ENCODE results near the gene PHC1. TPM values are rescaled to one million over a fixed set of nuclear protein-coding genes. Genes with fewer than 3 reads are reported as not detected.

The PHC1 gene
- total RNA-seq, 1 donor from 2014 or later, result 25.5 TPM

DNA sequence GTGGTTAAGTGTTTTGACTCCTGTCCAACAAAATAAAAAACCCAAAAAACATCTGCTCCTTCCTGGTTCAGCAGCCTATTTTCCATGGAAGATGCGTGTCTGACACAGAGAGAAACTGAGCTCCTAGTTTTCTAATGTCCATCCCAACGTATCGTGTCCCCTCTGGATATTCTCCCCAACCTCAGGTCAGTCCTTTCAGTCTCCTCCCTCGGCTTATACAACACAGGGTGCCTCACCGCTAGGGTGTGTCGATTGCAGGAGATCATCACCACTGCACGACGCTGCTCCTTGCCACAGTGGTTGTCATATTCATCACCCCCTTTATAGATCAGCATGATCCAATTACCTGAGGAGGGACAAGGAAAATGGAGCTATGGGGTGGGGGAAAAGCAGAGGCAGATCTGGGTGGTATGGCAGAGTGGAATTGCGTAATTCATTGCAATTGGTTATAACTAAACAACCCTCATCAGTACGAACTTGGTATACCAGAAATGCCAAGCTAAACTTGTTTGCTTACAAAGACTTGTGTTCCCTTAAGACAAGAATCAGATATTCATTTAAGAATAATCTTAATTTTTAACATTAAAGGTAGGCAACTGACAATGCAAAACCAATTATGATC is 29.4 kb downstream of the PHC1 start:
- DNase-seq (ENCODE audit: low spot score), result no peak
- intact Hi-C loops (cut with DNase I), result no loop called here

GRCh38 chr12:8946733-8947132 is 32.4 kb downstream of the PHC1 start:
- intact Hi-C loops (cut with DNase I), result no loop called here
- no peak for DNase-seq (ENCODE audit: low spot score)

DNA sequence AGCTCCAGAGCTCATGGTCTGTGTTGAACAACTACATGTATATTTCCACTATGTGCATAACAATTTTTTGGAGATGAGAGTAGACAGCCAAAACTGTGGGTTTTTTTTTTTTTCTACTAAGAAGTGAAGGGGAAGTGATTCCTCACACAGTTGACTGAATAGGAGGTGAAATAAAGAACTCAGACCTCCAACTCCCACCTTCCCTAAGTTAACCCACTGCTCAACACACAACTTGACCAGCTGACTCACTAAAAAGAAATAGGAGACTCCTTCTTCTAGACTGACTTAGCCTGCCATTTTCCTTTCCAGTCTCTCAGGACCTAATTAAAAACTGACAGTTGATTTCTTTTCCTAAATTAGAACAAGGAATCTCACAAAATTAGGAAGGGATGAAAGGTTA is 33.4 kb downstream of the PHC1 start:
- no peak for DNase-seq (ENCODE audit: low spot score)
- intact Hi-C loops (cut with DNase I), result loop anchor here (2.0 kb wide), 1 partner anchor 33 kb away; the partner anchor contains the start of gene PHC1

- no peak for DNase-seq (ENCODE audit: low spot score)
- intact Hi-C loops (cut with DNase I), result loop anchor here (2.0 kb wide), 1 partner anchor 34 kb away; the partner anchor contains the start of gene PHC1
Observed at GRCh38 chr12:8948701-8949341, 34.5 kb downstream of the PHC1 start.

DNA sequence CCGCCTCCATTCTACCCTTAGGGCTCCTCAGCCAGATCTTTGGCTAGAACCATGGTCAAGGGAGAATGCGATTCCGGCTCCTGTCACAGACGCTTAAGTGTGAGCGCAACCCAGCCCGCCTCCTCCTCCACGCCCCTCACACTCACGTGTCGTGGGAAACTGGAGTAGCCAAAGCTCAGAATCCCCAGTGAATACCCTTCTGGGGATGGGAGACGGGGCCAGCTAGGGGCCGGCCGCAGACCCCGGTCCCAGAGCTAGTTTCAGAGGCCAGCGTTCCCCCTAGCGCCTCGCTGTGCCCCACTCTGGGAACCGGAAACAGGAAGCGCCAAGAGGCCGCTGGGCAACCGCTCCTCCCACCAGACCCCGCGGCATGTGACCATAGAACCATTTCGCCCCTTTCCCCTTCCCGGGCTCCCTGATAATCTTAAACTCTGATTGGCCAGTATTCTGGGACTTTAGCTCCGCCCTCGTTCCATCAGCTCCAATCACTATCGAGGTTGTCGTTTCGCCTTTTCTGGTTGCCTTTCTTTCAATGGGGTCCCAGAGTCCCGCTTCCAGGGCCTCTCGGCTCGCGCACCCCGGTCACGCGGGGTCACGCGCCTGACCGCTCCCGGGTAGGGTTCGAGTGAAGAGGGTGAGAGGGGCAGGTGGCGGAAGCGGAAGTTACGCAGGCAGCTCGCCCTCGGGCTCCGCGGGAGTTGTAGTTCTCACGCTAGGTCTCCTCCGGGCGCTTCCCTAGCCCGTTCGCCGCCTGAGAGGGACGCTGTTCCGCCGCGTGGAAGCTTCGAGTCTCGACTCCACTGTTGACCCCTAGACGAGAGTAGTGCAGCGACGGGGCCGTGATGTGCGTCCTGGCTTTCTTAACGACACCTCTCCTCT is 35.3 kb downstream of the PHC1 start, which contains the start of gene M6PR:
TSS of gene M6PR (minus strand) at position 304 of the 879 bp plus-strand sequence. CDS start 3,241 bp downstream, outside the sequence.
- DNase-seq (ENCODE audit: low spot score), result peak; percentile 97
- intact Hi-C loops (cut with DNase I), result loop anchor here (2.0 kb wide), 2 partner anchors 35 to 89 kb away; partner anchors contain the start of gene PHC1

DNA sequence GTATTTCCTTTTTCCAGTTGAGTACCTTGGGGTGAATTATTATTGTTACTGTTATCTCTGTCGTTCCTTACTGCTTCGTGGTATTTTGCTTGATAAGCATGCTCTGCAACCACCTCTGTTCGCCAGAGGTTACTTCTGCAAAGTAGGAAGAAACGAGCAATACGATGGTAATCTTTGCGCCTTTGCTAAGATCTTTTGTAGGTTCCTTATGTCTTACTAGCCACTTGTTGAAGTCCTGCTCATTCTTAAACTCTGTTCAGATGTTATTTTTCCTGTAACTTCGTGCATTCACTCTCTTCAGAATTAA is 35.9 kb downstream of the PHC1 start:
- intact Hi-C loops (cut with DNase I), result loop anchor here (2.0 kb wide), 1 partner anchor 89 kb away; no protein-coding TSS in a partner anchor

DNA sequence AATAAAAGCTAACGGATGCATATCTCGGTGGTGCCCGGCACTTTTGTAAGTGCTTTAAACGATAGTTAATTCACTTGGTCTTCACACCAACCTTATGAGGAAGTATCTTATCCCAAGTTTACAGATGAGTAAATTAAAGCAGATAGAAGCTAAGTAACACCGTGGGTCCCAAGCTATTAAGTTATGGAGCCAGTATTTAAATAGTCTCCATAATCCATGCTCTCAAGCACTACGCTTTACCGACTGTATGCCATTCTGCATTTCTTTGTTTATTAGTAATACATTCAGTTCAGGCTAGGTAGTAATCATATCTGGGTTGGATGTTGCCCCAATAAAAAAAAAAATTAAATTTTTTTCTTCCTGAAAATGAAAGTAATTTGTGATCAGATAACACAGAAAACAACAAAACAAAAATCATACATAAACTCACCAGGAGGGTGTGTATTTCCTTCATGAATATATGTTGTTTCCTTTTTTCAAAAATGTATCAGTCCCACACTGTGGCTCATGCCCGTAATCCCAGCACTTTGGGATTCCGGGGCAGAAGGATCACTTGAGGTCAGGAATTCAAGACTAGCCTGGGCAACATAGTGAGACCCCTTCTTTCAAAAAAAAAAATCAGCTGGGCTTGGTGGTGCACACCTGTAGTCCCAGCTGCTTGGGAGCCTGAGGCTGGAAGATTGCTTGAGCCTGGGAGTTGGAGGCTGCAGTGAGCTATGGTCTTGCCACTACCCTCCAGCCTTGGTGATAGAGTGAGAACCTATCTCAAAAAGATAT is 36.6 kb downstream of the PHC1 start:
- intact Hi-C loops (cut with DNase I), result loop anchor here (2.0 kb wide), 1 partner anchor 88 kb away; no protein-coding TSS in a partner anchor
- DNase-seq (ENCODE audit: low spot score), result no peak

More for the DNA sequence above, 35.9 kb downstream of the PHC1 start:
- DNase-seq (ENCODE audit: low spot score), result no peak

DNA sequence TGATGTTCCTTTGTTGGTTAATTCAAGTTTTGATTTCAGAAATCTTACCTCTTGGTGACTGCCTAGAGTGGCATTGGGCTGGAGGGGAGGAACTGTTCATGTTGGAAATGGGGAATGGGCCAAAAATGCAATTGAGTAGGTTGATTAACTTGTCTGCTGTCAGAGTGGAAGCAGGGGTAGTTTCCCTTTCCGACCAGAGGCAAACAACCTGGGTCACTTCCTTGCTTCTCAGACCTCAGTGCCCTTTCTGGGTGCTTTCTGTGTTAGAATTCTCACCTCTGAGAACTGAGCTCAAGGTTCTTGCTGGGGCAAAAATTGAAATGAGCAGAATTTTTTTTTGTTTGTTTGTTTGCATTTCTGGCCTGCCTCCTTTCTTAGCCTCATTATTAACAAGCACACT is 37.4 kb downstream of the PHC1 start:
- intact Hi-C loops (cut with DNase I), result loop anchor here (2.0 kb wide), 1 partner anchor 87 kb away; no protein-coding TSS in a partner anchor
- DNase-seq (ENCODE audit: low spot score), result no peak

- no peak for DNase-seq (ENCODE audit: low spot score)
- intact Hi-C loops (cut with DNase I), result no loop called here
Observed at GRCh38 chr12:8953773-8954402, 39.6 kb downstream of the PHC1 start.

DNA sequence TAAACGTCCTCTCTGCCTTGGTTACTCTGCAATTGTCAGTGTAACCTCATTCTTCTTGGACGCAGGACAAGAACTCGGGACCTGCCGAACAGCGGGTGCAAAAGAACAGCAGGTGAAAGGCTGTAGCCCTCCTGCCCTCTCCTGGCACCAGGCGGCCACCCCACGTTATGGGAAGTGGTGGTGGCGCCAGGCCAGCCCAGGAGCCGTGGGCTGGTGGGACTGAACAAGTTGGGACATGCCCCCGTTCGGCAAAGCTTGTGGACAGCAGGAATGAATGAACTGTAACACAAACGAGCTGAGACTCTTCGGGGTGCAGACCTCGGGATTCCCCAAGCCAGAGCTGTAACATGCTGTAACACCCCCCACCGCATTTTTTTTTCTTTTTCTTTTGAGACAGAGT is 41.8 kb downstream of the PHC1 start:
- intact Hi-C loops (cut with DNase I), result no loop called here
- no peak for DNase-seq (ENCODE audit: low spot score)

DNA sequence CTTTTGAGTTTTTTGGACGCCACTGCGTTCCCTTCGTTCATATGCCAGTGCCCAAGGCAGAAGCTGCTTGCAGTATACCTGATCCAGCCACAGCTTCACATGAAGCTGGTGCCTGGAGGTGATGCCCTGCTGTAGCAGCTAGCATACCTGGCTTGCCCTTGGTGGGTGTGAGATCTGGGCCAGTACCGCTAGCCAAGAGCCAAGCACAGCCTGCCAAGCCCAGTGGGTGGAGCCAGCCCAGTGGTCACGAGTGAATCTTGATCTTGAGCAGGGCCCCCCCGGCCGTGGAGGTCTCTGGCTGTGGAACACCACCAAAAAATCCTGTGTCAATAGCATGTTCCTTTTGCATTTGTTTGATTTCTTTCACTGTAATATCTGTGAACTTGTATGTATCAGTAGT is 42.5 kb downstream of the PHC1 start:
- intact Hi-C loops (cut with DNase I), result no loop called here
- DNase-seq (ENCODE audit: low spot score), result no peak

DNA sequence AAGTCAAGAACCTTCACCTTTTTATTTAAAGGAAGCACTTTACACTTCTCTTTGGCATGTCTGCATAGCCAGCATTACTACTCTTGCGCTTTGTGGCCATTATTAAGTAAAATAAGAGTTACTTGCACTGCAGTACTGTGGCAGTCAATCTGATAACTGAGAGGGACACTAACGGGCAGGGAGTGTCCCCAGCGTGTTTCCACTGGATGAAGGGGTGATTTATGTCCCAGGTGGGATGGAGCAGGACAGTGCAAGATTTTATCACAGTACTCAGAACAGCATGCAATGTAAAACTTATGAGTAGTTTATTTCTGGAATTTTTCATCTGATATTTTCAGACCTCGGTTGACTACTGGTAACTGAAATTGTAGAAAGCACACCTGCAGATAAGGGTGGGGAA is 43.3 kb downstream of the PHC1 start:
- DNase-seq (ENCODE audit: low spot score), result no peak
- intact Hi-C loops (cut with DNase I), result no loop called here

DNA sequence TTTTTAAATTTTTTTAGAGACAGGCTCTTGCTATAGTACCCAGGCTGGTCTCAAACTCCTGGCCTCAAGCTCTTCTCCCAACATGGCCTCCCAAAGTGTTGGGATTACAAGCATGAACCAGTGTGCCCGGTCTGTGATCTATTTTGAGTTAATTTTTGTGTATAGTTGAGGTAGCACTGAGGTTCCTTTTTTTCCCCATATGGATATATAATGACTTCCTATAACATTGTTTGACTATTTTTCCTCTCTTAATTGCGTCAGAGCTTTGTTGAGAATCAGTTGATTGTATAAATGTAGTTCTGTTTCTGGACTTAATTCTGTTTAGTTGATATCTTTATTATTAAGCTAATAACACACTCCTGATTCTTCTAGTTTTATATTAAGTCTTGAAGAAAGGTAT is 43.8 kb downstream of the PHC1 start:
- DNase-seq (ENCODE audit: low spot score), result no peak
- intact Hi-C loops (cut with DNase I), result no loop called here

- intact Hi-C loops (cut with DNase I), result no loop called here
- DNase-seq (ENCODE audit: low spot score), result no peak
Observed at GRCh38 chr12:8960176-8960575, 45.9 kb downstream of the PHC1 start.

DNA sequence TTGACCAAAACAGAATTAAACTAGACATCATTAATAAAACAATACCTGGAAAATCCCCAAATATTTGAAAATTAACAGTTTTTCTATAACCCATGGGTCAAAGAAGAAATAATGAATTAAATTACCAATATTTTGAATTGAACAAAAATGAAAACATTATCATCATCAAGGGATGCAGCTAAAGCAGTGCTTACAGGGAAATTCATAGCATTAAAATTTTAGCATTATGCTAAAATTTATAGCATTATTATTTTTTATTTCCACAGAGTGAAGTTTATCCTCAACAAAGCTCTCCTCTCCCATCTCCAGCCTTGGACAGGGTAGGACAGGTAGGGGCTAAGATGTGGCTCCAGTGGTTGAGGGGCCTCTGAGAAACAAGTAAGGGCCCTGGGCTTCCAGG is 54.5 kb downstream of the PHC1 start:
- intact Hi-C loops (cut with DNase I), result no loop called here
- no peak for DNase-seq (ENCODE audit: low spot score)

- DNase-seq (ENCODE audit: low spot score), result no peak
- intact Hi-C loops (cut with DNase I), result no loop called here
Observed at GRCh38 chr12:8969861-8970411, 55.6 kb downstream of the PHC1 start.

DNA sequence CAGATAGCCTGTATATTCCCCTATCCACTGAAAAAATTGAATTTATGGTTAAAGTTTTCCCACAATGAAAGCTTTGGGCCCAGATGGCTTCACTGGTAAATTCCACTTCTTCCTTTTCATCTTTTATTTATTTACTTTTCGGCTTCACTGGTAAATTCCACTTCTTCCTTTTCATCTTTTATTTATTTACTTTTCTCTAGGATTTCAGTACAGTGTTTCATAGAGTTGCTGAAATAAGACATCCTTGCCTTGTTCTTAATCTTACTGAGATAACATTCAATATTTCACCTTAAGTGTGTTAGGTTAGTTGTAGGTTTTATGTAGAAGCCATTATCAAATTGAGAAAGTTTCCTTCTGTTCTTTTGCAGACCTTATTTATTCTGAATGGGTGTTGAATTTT is 56.1 kb downstream of the PHC1 start:
- no peak for DNase-seq (ENCODE audit: low spot score)
- intact Hi-C loops (cut with DNase I), result no loop called here

DNA sequence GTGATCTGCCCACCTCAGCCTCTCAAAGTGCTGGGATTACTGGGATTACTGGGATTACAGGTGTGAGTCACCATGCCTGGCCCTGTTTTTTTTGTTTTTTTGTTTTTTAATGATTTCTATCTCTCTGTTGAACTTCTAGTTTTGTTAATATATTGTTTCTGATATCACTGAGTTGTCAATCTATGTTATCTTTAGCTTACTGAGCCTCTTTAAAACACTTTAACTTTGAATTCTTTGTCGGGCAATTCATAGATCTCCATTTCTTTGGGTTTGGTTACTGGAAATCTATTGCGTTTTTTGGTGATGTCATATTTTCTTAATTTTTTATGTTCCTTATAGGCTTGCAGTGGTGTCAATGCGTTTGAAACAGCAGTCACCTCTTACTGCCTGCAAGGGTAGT is 65.8 kb downstream of the PHC1 start:
- no peak for DNase-seq (ENCODE audit: low spot score)
- intact Hi-C loops (cut with DNase I), result no loop called here

DNA sequence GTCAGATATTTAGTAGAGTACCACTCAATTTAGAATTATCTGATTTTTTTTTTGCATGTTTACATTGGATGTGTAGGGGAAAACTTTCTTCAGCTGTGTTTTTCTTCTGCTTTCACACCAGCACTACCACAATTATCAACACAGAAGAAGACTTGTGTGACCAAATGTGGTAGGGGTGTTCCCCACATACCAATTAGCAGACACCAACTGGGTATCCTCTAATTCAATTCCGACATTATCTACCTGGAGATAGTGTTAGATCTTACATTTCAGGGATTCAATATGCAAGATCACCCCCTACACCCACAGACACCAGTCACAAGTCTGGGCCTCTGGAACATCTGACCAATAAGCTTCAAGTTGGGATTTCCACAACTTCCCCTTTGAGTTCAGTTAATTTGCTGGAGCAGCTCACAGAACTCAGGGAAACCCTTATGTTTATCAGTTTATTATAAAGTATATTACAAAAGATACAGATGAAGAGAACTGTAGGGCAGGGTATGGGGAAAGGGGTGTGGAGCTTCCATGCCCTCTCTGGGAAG is 71.0 kb downstream of the PHC1 start:
- no peak for DNase-seq (ENCODE audit: low spot score)
- intact Hi-C loops (cut with DNase I), result no loop called here

Data from cardiac septum (tissue), 1 donor.